ENCODE data around the gene SORCS2.

DNA sequence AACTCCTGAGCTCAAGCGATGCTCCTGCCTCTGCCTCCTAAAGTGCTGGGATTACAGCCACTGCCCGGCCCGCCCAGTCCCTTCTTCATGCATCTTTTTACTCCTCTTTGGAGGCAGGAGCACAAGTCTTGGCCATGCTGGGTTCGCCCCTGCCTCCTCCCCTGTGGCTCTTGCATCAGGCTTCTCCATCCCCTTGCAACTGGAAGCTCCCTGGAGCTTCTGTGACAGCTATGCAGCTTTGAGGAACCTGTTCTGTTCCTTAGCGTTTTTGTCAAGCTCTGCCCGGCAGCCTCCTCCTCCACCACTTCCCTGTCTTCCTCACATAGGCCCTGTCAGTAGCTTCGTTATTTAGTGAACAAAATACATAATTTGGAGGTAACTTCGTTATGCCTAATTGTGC lies 168.5 kb downstream of the SORCS2 start:
- no peak for TF ChIP-seq POLR2AphosphoS5 (IDR thresholded peaks at IDR 0.05)
- TF ChIP-seq, protein P1, sequence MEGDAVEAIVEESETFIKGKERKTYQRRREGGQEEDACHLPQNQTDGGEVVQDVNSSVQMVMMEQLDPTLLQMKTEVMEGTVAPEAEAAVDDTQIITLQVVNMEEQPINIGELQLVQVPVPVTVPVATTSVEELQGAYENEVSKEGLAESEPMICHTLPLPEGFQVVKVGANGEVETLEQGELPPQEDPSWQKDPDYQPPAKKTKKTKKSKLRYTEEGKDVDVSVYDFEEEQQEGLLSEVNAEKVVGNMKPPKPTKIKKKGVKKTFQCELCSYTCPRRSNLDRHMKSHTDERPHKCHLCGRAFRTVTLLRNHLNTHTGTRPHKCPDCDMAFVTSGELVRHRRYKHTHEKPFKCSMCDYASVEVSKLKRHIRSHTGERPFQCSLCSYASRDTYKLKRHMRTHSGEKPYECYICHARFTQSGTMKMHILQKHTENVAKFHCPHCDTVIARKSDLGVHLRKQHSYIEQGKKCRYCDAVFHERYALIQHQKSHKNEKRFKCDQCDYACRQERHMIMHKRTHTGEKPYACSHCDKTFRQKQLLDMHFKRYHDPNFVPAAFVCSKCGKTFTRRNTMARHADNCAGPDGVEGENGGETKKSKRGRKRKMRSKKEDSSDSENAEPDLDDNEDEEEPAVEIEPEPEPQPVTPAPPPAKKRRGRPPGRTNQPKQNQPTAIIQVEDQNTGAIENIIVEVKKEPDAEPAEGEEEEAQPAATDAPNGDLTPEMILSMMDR (IDR thresholded peaks at IDR 0.05): no peak
